Motor neuron (in vitro differentiated cells): ENCODE results near the gene ZNF2. TPM values are rescaled to one million over a fixed set of nuclear protein-coding genes. Genes with fewer than 3 reads are reported as not detected.
A peak's percentile ranks its signal among the peaks of the same experiment; 100 is the strongest.

Experiments
- ATAC-seq, 8 experiments: fragments of 200-7000 bp; cut with Tn5 transposase; replicated peaks in 6 of 8; 2 replicates each; pipeline ENCODE4 v1.8.0; 2021; ENCODE audit warnings: mild to moderate bottlenecking in 8 of 8, moderate library complexity in 8 of 8
- H3K27ac ChIP-seq, 2 donors: fragments of 250-450 bp; sonication (Bioruptor Pico); 2 replicates each; pipeline ENCODE4 v1.9.0; 2021; ENCODE audit warnings: antibody characterized with exemption in 2 of 2, mild to moderate bottlenecking in 2 of 2, moderate library complexity in 1 of 2
- H3K4me1 ChIP-seq, 2 donors: fragments of 250-450 bp; sonication (Bioruptor Pico); replicated peaks in 1 of 2; 2 replicates each; pipeline ENCODE4 v1.6.1; 2021; ENCODE audit warnings: antibody characterized with exemption in 2 of 2, mild to moderate bottlenecking in 2 of 2, moderate library complexity in 1 of 2
- H3K4me3 ChIP-seq, 5 donors: fragments of 250-450 bp; sonication (Bioruptor Pico); 2 replicates each; pipeline ENCODE4 v1.9.0; 2021; ENCODE audit warnings: antibody characterized with exemption in 5 of 5, mild to moderate bottlenecking in 5 of 5, moderate library complexity in 4 of 5
- WGBS, 10 experiments: fragments of 450-650 bp; shearing (Covaris generic); methylation state at CpG; one replicate each; pipeline ENCODE4 v1.0.0; 2022; 5-methylcytosine and 5-hydroxymethylcytosine counted together
- in situ Hi-C, 9 experiments: fragments of 400-800 bp; cut with MboI; loops; one replicate each; pipeline ENCODE4 v1.15.0; 2021; ENCODE audit warnings: low sequenced_read_pairs in 9 of 9, low pct_unique_long_range_greater_than_20kb in 2 of 9; ENCODE audit not compliant: unreplicated experiment in 9 of 9
- total RNA-seq, 8 experiments: library from RNA; unstranded; fragments of 300-600 nt; gene quantifications; 2 replicates each; pipeline versions ENCODE4 v1.2.3 to v1.2.4, GENCODE V29; 2022

ZNF2 gene
- 1 to 10 TPM; 3.8 to 8.1 (median 4.8) TPM for total RNA-seq

DNA sequence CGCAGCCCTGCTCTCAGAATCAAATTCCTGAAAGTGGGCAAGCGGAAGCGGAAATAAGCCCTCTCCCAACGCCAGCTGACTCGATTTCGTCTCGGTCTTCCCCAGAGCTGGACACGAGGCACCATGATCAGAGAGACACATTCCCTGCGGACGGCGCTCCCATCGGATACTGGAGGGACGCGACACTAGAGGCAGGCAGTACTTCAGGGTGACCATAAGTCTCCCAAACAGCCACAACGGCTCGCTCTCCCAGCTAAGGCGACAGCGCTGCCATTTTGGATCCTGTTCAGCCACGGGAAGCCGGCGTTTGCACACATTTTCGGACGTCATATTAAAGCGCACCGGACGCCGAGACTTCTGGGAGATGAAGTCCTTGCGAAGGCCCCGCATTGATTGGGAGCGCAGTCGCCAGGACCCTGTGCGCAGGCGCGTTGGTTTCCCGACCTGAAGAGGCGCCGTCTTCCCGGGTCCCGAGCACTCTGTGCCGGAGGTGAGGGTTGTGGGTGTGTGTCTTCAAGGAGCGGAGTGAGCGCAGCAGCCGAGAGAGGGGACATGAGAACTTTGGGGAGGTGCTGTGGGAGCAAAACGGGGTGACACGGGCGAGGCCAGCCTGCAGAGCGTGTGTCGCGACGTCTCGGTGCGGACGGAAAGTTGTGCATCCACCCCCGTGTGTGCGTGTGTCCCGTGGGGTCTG lies at the start of gene ZNF2:
TSS of gene ZNF2 (plus strand) at position 439 of the 694 bp plus-strand sequence. CDS start 10,418 bp downstream, outside the sequence.
- 0% methylated on average over 1 to 18 of the region's 56 CpGs; no CpG with 5 or more reads in 4 of the 10 experiments for whole genome bisulfite sequencing, 10 experiments
- peak; percentile 94 to 99 (median 98) for ATAC-seq
- in situ Hi-C loops = no loop called here
- H3K27ac ChIP-seq = peak within 1 kb of the TSS; percentile 95 to 96
- peaks cover 4 to 11% of the 10 kb centered on the region in 2 donors for H3K4me1 ChIP-seq
- H3K4me3 ChIP-seq = peak within 1 kb of the TSS; percentile 71 to 98 (median 84)

DNA sequence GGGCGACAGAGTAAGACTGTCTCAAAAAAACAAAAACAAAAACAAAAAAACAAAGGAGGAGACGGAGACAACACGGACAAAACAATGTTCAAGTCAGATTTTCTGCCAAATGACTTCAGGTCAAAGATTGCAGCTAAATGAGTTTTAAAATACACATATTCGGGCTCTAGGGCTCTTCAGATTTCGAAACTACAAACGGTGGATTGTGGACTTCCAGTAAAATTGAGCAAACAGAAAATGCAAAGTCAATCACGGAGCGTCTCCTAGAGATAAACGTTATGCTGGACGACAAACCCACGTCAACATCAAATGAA lies 44.6 kb upstream of the ZNF2 start:
- no peak overlapping the region for H3K27ac ChIP-seq
- ATAC-seq = peak in 3 of 8 experiments; percentile 14 to 25 (median 16)
- in situ Hi-C loops = loop anchor here in 2 of 9 experiments (25.0 kb wide), 2 partner anchors 109 to 134 kb away; no protein-coding TSS in a partner anchor
- 0 to 5% (median 0%) methylated on average over 3 to 10 of the region's 11 CpGs for WGBS, 10 experiments
- peak overlapping the region; percentile 77 to 96 (median 91) for H3K4me3 ChIP-seq
- peaks cover 7 to 9% of the 10 kb centered on the region in 2 donors for H3K4me1 ChIP-seq

DNA sequence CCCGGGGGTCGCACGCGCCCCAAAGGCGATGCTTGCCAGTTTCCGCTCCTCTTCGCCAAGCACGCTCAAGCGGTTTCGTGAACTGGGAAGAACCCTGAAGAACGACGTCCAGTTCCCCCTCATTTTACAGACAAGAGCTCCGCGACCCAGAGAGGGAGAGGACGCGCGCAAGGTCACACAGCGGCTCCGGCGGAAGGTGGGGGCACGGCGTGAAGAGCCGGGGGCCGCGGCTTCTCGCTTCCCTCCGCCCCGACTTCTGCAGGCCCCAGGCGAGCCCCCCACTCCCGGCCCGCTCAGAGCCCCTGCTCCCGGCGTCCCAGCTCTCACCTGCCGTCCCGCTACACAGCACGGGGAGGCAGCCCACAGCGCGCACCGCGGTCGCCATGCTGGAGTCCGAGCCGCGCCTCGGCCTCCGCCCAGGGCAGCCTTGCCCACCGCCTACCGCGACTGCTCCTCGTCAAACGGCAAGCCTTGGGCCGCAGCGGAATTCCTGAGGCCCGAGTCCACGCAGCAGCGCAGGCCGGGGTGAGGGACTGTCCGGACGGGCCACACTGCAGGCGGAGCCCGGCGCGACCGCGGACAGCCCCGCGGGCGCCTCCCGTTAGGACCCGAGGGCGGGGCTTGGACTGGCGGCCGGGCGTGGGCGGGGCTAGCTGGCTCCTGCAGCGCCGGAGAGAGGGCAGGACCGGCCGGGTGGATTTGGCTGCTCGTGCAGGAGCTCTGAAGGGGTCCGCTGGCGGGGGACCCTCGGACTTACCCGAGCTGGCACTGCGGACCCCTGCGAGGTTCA lies 44.0 kb upstream of the ZNF2 start, which contains the start of gene MRPS5:
TSS of gene MRPS5 (minus strand) at position 402 of the 790 bp plus-strand sequence. CDS start at position 385, 17 bp downstream.
- in situ Hi-C loops = loop anchor here in 2 of 9 experiments (25.0 kb wide), 2 partner anchors 109 to 134 kb away; no protein-coding TSS in a partner anchor
- peak; percentile 90 to 98 (median 96) for ATAC-seq
- 0 to 2% (median 0%) methylated on average over 1 to 15 of the region's 86 CpGs; no CpG with 5 or more reads in 5 of the 10 experiments for WGBS, 10 experiments
- Histone ChIP-seq H3K4me3 (peak within 1 kb of the TSS; percentile 77 to 96 (median 91)), H3K27ac (peak within 1 kb of the TSS; percentile 96 to 99), H3K4me1 (peaks cover 7 to 9% of the 10 kb centered on the region in 2 donors)

DNA sequence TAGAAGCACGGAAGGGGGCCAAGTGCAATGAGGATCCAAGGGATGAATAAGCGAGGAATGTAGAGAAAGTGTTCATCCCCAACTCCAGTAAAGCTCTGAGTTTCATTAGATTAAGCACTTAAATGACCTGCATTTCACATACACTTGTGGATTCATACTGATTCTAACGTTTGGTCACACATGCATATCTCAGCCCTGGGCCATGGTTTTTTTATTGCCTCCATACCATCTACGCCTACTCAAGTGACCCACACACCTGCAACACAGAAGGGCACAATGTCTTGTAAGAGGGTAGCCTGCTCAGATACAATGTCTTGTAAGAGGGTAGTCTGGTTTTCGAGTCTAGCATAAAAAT lies 43.4 kb upstream of the ZNF2 start:
- peak overlapping the region; percentile 77 to 96 (median 91) for H3K4me3 ChIP-seq
- peak overlapping the region in 1 of 2 donors; percentile 99 for H3K27ac ChIP-seq
- peak in 4 of 8 experiments; percentile 5 to 21 (median 12) for ATAC-seq
- in situ Hi-C loops = loop anchor here in 2 of 9 experiments (25.0 kb wide), 2 partner anchors 110 to 135 kb away; no protein-coding TSS in a partner anchor
- 0 to 33% (median 0%) methylated on average over 1 to 4 of the region's 5 CpGs; no CpG with 5 or more reads in 1 of the 10 experiments for WGBS, 10 experiments
- H3K4me1 ChIP-seq = peaks cover 7 to 9% of the 10 kb centered on the region in 2 donors

DNA sequence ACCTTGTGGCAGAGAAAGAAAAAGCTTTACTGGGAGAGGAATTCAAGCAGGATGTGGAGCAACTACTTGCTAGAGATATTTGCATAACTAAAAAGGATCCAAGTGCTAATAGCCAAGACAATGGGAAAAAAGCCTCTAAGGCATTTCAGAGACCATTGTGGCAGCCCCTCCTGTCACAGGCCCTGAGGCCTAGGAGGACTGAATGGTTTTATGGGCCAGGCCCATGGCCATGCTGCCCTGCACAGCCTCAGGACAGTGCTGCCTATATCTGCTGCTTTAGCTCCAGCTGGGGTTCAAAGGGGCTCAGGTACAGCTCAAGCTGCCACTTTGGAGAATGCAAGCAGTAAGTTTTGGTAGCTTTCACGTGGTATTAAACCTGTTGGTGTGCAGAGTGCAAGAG lies 26.9 kb upstream of the ZNF2 start:
- no peak for ATAC-seq
- 17 to 92% (median 45%) methylated on average over 1 of the region's 1 CpG; no CpG with 5 or more reads in 6 of the 10 experiments for WGBS, 10 experiments
- H3K4me1 ChIP-seq = no peaks in the 10 kb centered on the region
- H3K27ac ChIP-seq = no peak overlapping the region
- in situ Hi-C loops = no loop called here
- H3K4me3 ChIP-seq = no peak overlapping the region

DNA sequence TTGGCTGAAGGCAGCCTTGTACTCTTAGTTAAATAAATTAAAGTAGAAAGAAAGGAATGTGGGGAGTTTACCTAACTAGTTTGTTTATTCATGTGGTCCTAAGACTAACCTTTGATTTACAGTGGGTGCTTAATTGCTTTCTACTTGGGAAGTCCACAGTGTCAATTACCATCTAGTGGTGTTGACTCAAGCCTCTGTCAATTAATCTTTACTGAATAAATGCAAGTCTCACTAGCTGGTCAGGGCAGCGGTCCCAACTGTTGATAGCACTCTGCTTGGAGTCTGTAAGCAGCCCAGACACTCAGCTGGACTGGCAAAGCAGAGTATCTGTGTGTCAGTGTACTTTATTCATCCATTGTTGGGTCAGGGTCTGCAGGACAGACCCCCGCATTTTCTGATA lies 21.8 kb upstream of the ZNF2 start:
- no peaks in the 10 kb centered on the region for H3K4me1 ChIP-seq
- H3K27ac ChIP-seq = no peak overlapping the region
- 86 to 100% (median 100%) methylated on average over 1 to 2 of the region's 2 CpGs; no CpG with 5 or more reads in 7 of the 10 experiments for WGBS, 10 experiments
- in situ Hi-C loops = no loop called here
- ATAC-seq = no peak
- H3K4me3 ChIP-seq = no peak overlapping the region

DNA sequence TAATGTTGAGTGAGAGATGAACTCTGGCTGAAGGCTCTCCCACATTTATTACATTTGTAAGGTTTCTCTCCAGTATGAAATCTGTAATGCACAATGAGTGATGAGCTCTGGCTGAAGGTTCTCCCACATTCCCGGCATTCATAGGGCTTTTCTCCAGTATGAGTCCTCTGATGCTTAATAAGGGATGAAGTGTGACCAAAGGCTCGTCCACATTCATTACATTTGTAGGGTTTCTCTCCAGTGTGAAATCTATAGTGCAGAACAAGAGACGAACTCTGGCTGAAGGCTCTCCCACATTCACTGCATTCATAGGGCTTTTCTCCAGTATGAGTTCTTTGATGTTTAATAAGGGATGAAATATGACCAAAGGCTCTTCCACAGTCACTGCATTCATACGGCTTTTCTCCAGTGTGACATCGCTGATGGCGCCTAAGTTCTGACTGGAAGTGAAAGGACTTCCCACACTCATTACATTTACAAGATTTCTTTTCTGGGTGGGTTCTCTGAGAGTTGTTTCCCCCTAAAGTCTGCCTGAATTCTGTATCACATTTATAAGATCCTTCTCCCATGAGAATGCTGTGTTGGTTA lies 16.1 kb upstream of the ZNF2 start:
- no peak for ATAC-seq
- Histone ChIP-seq H3K4me1 (no peaks in the 10 kb centered on the region), H3K4me3 (no peak overlapping the region), H3K27ac (no peak overlapping the region)
- WGBS, 10 experiments = 87 to 100% (median 94%) methylated on average over 1 to 6 of the region's 6 CpGs; no CpG with 5 or more reads in 2 of the 10 experiments
- in situ Hi-C loops = no loop called here

DNA sequence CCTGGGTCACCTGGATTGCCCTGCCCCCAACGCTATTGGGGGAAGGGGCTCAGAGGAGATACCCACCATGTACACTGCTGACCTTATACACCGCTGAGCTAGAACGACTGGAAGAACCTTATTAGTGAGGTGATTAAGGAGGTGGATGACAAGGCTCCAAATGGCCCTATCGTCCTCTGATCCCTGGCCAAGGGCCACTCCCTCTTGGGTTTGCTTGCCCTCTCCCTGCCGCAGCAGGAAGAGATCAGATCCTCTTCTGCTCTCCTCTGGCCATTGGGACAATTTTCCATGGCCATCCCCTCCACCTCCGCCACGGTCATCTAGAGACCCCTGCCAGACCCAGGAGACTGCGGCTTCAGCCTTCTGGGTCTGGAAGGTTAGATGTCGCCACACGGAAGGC lies 7.2 kb upstream of the ZNF2 start:
- peak overlapping the region; percentile 54 to 75 (median 60) for H3K4me3 ChIP-seq
- no peak for ATAC-seq
- peaks cover 8 to 9% of the 10 kb centered on the region in 2 donors for H3K4me1 ChIP-seq
- in situ Hi-C loops = no loop called here
- H3K27ac ChIP-seq = peak overlapping the region in 1 of 2 donors; percentile 56
- WGBS, 10 experiments = 30 to 61% (median 53%) methylated on average over 2 to 9 of the region's 10 CpGs; no CpG with 5 or more reads in 5 of the 10 experiments

DNA sequence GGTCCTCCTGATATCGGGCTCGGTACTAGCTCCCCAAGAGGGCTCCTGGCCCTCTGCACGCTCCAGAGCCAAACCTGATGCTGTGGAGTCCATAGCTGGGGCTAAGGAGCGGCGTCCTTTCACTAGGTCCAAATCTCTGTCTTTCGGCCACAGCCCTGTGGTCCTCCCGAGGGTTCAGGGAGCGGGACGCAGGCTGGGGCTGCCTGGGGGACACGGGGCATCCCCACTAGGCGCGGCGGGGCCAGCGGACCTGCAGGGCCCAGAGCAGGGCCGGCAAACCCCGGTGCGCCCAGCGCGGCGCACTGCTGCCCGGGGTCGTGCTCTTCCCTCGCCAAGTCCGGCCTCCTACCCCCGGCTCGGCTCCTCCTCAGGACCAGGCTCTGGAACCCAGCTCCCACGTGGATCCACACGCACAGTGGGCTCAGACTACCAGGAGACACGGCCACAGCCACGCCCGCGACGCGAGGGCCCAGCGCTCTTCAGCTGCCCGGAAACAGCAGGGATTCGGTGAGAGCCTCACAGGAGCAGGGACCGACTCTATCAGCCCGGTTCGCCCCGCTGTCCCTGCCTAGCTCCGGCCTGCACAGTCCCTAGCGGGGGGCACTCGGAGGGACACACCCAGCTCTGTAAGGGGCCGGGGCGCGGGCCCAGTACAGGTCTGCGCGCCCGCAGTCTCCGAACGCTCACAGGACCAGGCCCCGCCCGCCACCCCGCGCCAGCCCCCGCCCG lies 6.6 kb upstream of the ZNF2 start:
- peak; percentile 75 to 91 (median 88) for ATAC-seq
- H3K4me3 ChIP-seq = peak overlapping the region; percentile 54 to 75 (median 60)
- in situ Hi-C loops = no loop called here
- WGBS, 10 experiments = 0 to 9% (median 7%) methylated on average over 3 to 8 of the region's 58 CpGs; no CpG with 5 or more reads in 7 of the 10 experiments
- H3K27ac ChIP-seq = peak overlapping the region; percentile 56 to 71
- H3K4me1 ChIP-seq = peaks cover 8 to 9% of the 10 kb centered on the region in 2 donors

DNA sequence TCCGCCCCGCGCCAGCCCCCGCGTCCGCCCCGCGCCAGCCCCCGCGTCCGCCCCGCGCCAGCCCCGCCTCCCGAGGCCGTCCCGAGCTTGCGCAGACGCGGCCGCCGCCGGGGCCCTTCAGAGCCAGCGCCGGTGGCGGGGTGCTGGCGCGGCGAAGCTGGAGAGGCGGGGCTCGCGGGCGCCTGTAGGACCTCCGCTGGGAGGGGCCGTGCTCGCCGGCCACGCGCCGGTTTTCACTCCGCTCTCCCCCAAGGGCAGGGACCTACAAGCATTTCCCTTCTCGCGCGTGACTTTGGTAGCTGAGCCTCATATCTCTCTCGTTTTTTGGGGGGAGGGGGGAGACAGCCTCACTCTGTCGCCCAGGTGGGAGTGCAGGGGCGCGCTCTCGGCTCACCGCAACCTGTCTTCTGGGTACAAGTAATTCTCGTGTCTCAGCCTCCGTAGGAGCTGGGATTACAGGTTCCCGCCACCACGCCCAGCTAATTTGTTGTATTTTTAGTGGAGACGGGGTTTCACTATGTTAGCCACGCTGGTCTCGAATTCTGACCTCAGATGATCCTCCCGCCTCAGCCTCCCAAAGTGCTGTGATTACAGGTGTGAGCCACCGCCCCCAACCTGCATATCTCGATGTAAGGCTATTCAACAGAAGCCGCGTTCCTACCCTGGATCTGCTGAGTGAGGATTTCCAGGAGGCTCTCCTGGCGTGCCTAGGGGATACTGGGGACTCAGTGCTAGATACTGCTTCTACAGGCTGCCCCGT lies 5.7 kb upstream of the ZNF2 start, which contains the start of gene ZNF514:
TSS of gene ZNF514 (minus strand) at position 159 of the 760 bp plus-strand sequence. CDS start 6,595 bp downstream, outside the sequence.
- in situ Hi-C loops = no loop called here
- H3K4me1 ChIP-seq = peaks cover 9 to 15% of the 10 kb centered on the region in 2 donors
- peak within 1 kb of the TSS; percentile 54 to 75 (median 60) for H3K4me3 ChIP-seq
- H3K27ac ChIP-seq = peak within 1 kb of the TSS; percentile 56 to 71
- peak; percentile 77 to 90 (median 84) for ATAC-seq
- WGBS, 10 experiments = 20 to 53% (median 48%) methylated on average over 1 to 12 of the region's 64 CpGs; no CpG with 5 or more reads in 6 of the 10 experiments

DNA sequence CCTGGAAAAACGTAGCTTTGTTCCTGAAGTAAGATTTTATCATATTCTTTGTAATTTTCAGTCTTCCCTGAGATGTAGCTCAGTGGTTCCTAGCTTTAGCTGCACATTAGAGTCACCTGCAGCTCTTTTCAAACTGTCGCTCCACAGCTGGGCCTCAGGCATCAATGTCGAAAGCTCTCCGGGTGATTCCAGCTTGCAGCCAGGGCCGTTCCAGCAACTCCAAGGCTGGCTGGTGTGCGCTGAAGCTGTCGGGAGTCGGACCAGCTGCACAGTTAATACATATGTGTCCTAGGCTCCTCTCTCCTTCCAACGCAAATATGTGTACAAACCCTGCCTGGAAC lies 609 bp upstream of the ZNF2 start:
- Histone ChIP-seq H3K4me1 (peaks cover 4 to 11% of the 10 kb centered on the region in 2 donors), H3K27ac (peak overlapping the region; percentile 95 to 96), H3K4me3 (peak overlapping the region; percentile 71 to 98 (median 84))
- no peak for ATAC-seq
- WGBS, 10 experiments = 0 to 7% (median 0%) methylated on average over 1 to 9 of the region's 9 CpGs; no CpG with 5 or more reads in 2 of the 10 experiments
- in situ Hi-C loops = no loop called here
